Measurements from ENCODE around the gene MACROD2. TPM values are rescaled to one million over a fixed set of nuclear protein-coding genes. Genes with fewer than 3 reads are reported as not detected.

MACROD2 gene
- total RNA-seq, 4 donors from 2014 or later: 1.8 to 4.8 (median 2.9) TPM

DNA sequence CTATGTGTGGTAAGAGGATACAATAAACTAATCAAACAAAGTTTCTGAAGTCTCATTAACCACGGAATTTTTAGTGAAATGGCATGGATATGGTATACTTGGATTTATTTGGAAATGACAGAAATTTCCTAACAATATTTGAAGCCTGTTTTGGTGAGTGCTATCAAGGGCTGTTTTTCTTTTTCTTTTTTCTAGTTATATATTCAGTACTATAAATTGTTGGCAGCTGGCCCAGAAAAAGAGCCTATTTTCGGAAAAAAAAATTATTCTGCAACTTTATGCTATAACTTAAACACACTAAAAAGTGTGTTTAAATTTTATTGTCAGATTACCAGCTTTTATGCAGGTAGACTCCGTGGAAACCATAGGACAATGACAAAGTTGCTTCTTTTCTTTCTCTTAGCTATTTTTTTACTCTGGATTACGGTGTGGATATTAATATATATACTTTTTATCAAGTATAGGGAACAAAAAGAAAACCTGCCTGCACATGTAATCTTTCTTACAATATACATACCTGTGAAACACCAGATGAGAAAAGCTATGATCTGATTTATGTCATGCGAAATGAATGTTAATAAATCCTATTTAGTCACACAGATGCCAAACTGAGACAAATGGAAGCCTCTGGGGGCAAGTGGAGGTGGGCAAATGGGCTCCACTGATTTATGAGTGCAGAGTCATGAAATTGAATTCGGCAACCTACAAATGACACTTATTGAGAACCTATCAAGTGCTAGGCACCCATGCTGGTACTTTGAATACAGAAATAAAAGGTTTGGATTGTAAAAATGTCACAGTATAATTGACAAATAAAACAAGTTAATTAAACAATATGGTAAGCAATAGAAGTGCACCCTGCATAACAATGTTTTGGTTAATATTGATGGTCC lies 1261.6 kb downstream of the MACROD2 start:
- H3K9me3 ChIP-seq: no peaks in the 10 kb centered on the region
- no peaks in the 10 kb centered on the region for H3K27me3 ChIP-seq
- H3K4me1 ChIP-seq: no peaks in the 10 kb centered on the region
- DNase-seq: no peak
- intact Hi-C loops (cut with DNase I): no loop called here
- no peak for TF ChIP-seq POLR2A (IDR thresholded peaks at IDR 0.05)
- TF ChIP-seq, protein P1, sequence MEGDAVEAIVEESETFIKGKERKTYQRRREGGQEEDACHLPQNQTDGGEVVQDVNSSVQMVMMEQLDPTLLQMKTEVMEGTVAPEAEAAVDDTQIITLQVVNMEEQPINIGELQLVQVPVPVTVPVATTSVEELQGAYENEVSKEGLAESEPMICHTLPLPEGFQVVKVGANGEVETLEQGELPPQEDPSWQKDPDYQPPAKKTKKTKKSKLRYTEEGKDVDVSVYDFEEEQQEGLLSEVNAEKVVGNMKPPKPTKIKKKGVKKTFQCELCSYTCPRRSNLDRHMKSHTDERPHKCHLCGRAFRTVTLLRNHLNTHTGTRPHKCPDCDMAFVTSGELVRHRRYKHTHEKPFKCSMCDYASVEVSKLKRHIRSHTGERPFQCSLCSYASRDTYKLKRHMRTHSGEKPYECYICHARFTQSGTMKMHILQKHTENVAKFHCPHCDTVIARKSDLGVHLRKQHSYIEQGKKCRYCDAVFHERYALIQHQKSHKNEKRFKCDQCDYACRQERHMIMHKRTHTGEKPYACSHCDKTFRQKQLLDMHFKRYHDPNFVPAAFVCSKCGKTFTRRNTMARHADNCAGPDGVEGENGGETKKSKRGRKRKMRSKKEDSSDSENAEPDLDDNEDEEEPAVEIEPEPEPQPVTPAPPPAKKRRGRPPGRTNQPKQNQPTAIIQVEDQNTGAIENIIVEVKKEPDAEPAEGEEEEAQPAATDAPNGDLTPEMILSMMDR (IDR thresholded peaks at IDR 0.05): no peak
- no peaks in the 10 kb centered on the region for H3K36me3 ChIP-seq
- 37 to 46% methylated on average over 6 of the region's 6 CpGs for WGBS, 2 donors
- no peak overlapping the region for H3K4me3 ChIP-seq
- no peak overlapping the region for H3K27ac ChIP-seq

DNA sequence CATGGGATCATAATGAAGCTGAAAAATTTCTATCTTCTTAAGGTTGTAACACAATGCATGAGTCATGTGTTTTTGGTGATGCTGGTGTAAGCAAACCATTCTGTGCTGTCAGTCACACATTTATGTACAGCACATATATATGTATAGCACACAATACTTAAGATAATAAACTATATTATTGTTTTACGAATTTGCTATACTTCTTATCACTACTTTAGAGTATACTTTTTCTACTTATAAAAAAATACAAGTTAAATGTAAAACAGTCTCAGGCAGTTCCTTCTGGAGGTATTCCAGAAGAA lies 1262.2 kb downstream of the MACROD2 start:
- H3K4me3 ChIP-seq: no peak overlapping the region
- no peaks in the 10 kb centered on the region for H3K27me3 ChIP-seq
- 73 to 81% methylated on average over 1 of the region's 1 CpG for WGBS, 2 donors
- no peak for TF ChIP-seq POLR2A (IDR thresholded peaks at IDR 0.05)
- no peak overlapping the region for H3K27ac ChIP-seq
- no peaks in the 10 kb centered on the region for H3K4me1 ChIP-seq
- H3K9me3 ChIP-seq: no peaks in the 10 kb centered on the region
- H3K36me3 ChIP-seq: no peaks in the 10 kb centered on the region
- no peak for DNase-seq
- intact Hi-C loops (cut with DNase I): no loop called here

DNA sequence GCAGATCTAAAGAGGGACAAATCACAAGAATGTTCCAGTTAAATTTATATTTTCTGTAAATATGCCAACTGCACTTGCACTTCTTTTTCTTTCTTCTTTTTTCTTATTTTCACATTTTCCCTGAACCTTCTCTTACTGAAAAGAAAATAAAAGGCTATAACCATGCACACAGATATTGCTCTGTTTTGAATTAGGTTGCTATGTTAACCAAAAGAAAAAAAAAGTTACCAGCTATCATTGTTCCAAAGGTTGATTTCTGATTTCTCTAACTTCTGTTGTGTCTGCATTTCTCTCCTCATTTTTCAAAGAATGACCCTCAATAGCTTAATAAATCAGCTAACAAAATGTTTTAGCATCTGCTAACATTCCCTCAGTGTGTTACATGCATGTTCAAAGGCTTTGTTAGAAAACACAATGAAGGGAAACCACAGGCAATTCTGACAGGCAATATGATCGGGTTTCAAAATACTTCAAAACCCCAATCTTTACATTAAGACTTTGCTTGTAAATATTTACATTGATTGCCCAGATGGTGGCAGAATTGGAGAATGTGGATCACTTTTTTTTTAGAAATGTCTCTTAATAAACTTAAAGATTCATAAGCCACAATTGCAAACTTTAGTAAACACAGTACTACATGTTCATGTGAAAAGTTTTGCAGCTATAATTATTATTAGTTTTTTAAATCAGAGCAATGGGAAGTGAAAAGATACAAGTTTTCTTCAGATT lies 1270.4 kb downstream of the MACROD2 start:
- intact Hi-C loops (cut with DNase I): no loop called here
- Histone ChIP-seq H3K9me3 (no peaks in the 10 kb centered on the region), H3K4me3 (no peak overlapping the region), H3K27ac (no peak overlapping the region), H3K4me1 (no peaks in the 10 kb centered on the region), H3K36me3 (no peaks in the 10 kb centered on the region), H3K27me3 (no peaks in the 10 kb centered on the region)
- 40 to 43% methylated on average over 1 of the region's 1 CpG for WGBS, 2 donors
- DNase-seq: no peak
- TF ChIP-seq POLR2A (IDR thresholded peaks at IDR 0.05): no peak
- TF ChIP-seq, protein P1 (IDR thresholded peaks at IDR 0.05): no peak

DNA sequence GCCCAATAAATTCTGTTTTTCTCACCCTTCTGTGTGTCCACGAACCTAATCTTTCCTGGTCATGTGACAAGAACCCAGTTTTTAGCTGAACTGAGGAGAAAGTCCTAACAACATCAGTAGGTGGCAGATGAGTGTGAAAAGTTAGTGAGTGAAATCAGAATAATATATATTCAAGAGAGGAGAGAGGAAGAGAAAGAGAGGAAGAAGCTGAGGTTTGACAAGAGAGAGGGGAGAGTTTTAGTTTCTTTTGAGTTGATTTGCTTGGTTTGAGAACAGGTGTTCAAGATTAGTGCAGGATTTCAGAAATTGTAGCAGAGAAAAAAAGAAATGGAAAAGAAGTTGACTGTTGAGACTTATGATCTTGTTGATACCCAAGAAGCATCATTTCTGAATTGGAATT lies 1272.6 kb downstream of the MACROD2 start:
- H3K9me3 ChIP-seq: no peaks in the 10 kb centered on the region
- no peaks in the 10 kb centered on the region for H3K36me3 ChIP-seq
- no peak for DNase-seq
- H3K4me1 ChIP-seq: no peaks in the 10 kb centered on the region
- intact Hi-C loops (cut with DNase I): no loop called here
- no peaks in the 10 kb centered on the region for H3K27me3 ChIP-seq
- 38 to 42% methylated on average over 1 of the region's 1 CpG for WGBS, 2 donors
- no peak for TF ChIP-seq POLR2A (IDR thresholded peaks at IDR 0.05)
- TF ChIP-seq, protein P1 (IDR thresholded peaks at IDR 0.05): no peak
- H3K4me3 ChIP-seq: no peak overlapping the region
- no peak overlapping the region for H3K27ac ChIP-seq

DNA sequence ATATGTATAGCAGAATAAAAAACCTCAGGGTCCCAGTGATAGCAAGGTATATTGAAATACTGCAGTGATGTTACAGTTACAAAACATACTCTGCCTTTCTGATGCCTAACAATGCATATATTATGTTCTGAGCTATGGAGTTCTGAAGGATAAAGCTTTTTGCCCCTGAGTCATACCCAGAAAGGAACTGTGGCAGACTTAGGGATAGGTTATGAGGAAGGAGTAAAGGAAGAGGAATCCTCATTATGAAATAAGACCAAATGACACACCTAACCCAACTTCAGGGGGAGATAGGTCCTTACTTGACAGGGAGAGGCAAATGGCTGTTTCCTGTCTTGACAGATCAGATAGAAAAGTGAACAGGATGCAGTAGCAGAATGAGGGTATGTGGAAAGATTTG lies 1282.7 kb downstream of the MACROD2 start:
- TF ChIP-seq POLR2A (IDR thresholded peaks at IDR 0.05): no peak
- TF ChIP-seq, protein P1 (IDR thresholded peaks at IDR 0.05): no peak
- DNase-seq: no peak

More for the DNA sequence above, 1282.7 kb downstream of the MACROD2 start:
- no peaks in the 10 kb centered on the region for H3K27me3 ChIP-seq
- no peaks in the 10 kb centered on the region for H3K9me3 ChIP-seq
- no peak overlapping the region for H3K4me3 ChIP-seq
- H3K36me3 ChIP-seq: no peaks in the 10 kb centered on the region
- H3K4me1 ChIP-seq: no peaks in the 10 kb centered on the region
- intact Hi-C loops (cut with DNase I): no loop called here
- H3K27ac ChIP-seq: no peak overlapping the region
